ENCODE data around the gene NXPE4.
"Not testable (repeated sequence)": the region's sequence is repeated elsewhere in the genome, so short reads cannot be mapped to it uniquely, and the experiment has no call there.

- TF ChIP-seq, protein P1, sequence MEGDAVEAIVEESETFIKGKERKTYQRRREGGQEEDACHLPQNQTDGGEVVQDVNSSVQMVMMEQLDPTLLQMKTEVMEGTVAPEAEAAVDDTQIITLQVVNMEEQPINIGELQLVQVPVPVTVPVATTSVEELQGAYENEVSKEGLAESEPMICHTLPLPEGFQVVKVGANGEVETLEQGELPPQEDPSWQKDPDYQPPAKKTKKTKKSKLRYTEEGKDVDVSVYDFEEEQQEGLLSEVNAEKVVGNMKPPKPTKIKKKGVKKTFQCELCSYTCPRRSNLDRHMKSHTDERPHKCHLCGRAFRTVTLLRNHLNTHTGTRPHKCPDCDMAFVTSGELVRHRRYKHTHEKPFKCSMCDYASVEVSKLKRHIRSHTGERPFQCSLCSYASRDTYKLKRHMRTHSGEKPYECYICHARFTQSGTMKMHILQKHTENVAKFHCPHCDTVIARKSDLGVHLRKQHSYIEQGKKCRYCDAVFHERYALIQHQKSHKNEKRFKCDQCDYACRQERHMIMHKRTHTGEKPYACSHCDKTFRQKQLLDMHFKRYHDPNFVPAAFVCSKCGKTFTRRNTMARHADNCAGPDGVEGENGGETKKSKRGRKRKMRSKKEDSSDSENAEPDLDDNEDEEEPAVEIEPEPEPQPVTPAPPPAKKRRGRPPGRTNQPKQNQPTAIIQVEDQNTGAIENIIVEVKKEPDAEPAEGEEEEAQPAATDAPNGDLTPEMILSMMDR (IDR thresholded peaks at IDR 0.05; ENCODE audit: low read depth, low read length), result not testable (repeated sequence)
- TF ChIP-seq EZH2phosphoT487 (IDR thresholded peaks at IDR 0.05; ENCODE audit: low read depth), result not testable (repeated sequence)
Measured at GRCh38 chr11:114639440-114639839, 43.9 kb upstream of the NXPE4 start.
